Measurements from ENCODE around the gene GALE.
"Not testable (repeated sequence)": the region's sequence is repeated elsewhere in the genome, so short reads cannot be mapped to it uniquely, and the experiment has no call there.

Gene GALE

DNA sequence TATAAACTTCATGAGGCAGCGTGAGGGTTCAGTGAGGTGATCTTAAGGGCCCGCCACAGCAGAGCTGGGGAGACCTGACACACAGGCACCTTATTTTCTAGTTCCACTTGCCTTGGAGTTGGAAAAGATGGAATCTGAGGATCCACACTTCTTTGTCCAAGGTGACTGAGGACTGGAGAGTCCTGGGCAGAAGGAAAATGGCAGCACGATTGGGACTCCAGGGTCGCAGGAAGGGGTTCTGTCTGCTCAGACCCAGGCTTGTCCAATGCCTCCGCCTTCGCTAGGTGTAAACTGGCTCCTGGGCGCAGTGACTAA is 1.3 kb downstream of the GALE start:
- TF ChIP-seq POLR2A (IDR thresholded peaks at IDR 0.05; ENCODE audit: extremely low read depth, insufficient read length) (no peak), MYC (IDR thresholded peaks at IDR 0.05; ENCODE audit: low read depth, low read length) (no peak)
- TF ChIP-seq, protein P1, sequence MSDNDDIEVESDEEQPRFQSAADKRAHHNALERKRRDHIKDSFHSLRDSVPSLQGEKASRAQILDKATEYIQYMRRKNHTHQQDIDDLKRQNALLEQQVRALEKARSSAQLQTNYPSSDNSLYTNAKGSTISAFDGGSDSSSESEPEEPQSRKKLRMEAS (IDR thresholded peaks at IDR 0.05; ENCODE audit: low read depth, low read length): no peak
- TF ChIP-seq, protein P2, sequence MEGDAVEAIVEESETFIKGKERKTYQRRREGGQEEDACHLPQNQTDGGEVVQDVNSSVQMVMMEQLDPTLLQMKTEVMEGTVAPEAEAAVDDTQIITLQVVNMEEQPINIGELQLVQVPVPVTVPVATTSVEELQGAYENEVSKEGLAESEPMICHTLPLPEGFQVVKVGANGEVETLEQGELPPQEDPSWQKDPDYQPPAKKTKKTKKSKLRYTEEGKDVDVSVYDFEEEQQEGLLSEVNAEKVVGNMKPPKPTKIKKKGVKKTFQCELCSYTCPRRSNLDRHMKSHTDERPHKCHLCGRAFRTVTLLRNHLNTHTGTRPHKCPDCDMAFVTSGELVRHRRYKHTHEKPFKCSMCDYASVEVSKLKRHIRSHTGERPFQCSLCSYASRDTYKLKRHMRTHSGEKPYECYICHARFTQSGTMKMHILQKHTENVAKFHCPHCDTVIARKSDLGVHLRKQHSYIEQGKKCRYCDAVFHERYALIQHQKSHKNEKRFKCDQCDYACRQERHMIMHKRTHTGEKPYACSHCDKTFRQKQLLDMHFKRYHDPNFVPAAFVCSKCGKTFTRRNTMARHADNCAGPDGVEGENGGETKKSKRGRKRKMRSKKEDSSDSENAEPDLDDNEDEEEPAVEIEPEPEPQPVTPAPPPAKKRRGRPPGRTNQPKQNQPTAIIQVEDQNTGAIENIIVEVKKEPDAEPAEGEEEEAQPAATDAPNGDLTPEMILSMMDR (IDR thresholded peaks at IDR 0.05; ENCODE audit: low read depth, low read length): no peak
- H3K4me3 ChIP-seq (ENCODE audit: low read depth, low read length): peak overlapping the region; percentile 79

GRCh38 chr1:23798662-23799142 is 1.9 kb downstream of the GALE start:
- peak; percentile 47 for DNase-seq (ENCODE audit: low read depth)
- no peak overlapping the region for H3K4me3 ChIP-seq (ENCODE audit: low read depth, low read length)
- TF ChIP-seq, protein P1 (IDR thresholded peaks at IDR 0.05; ENCODE audit: low read depth, low read length): no peak
- TF ChIP-seq POLR2A (IDR thresholded peaks at IDR 0.05; ENCODE audit: extremely low read depth, insufficient read length) (no peak), MYC (IDR thresholded peaks at IDR 0.05; ENCODE audit: low read depth, low read length) (no peak)
- TF ChIP-seq, protein P2 (IDR thresholded peaks at IDR 0.05; ENCODE audit: low read depth, low read length): peak; percentile 24

More for the DNA sequence above, 1.3 kb downstream of the GALE start:
- DNase-seq (ENCODE audit: low read depth): no peak

DNA sequence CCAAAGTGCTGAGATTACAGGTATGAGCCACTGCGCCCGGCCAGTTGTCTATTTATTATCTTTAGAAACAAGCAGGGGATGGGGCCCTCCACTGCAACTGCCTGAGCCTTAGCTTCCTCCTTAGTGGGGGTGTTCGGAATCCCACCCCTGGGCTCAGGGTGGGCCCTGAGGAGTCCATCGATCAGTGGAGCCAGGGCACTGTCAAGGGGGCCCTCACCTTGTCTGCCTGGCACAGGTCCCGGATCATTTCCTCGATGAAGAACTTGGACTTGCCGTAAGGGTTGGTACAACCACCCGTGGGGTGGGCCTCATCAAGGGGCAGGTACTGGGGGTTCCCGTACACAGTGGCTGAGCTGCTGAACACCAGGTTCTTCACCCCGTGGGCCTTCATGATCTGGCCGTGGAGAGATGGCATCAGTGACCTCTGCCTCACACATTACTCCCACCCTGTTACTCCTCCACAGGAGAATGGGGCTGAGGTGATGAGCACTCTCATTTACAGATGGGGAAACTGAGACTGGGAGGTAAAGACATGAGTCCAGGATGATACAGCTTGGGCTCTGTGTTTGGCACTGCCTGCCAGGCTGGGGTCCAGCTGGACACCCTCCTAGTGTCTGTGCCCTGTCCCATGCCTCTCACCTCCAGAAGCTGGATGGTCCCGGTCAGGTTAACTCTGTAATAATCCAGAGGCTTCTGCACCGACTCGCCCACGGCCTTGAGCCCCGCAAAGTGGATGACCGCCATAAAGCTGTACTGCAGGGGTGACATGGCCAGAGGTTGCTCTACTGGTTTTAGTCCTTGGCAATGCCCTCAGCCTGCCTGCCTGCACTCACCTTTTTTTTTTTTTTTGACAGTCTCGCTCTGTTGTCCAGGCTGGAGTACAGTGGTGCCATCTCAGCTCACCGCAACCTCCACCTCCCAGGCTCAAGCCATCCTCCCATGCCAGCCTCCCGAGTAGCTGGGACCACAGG is 2.8 kb downstream of the GALE start:
- no peak overlapping the region for H3K4me3 ChIP-seq (ENCODE audit: low read depth, low read length)
- DNase-seq (ENCODE audit: low read depth): no peak
- TF ChIP-seq MYC (IDR thresholded peaks at IDR 0.05; ENCODE audit: low read depth, low read length) (no peak), POLR2A (IDR thresholded peaks at IDR 0.05; ENCODE audit: extremely low read depth, insufficient read length) (no peak)
- TF ChIP-seq, protein P2 (IDR thresholded peaks at IDR 0.05; ENCODE audit: low read depth, low read length): no peak
- TF ChIP-seq, protein P1 (IDR thresholded peaks at IDR 0.05; ENCODE audit: low read depth, low read length): no peak

GRCh38 chr1:23796466-23797271 is 3.9 kb downstream of the GALE start:
- no peak overlapping the region for H3K4me3 ChIP-seq (ENCODE audit: low read depth, low read length)
- TF ChIP-seq, protein P1 (IDR thresholded peaks at IDR 0.05; ENCODE audit: low read depth, low read length): no peak
- TF ChIP-seq MYC (IDR thresholded peaks at IDR 0.05; ENCODE audit: low read depth, low read length) (no peak), POLR2A (IDR thresholded peaks at IDR 0.05; ENCODE audit: extremely low read depth, insufficient read length) (no peak)
- TF ChIP-seq, protein P2 (IDR thresholded peaks at IDR 0.05; ENCODE audit: low read depth, low read length): no peak
- no peak for DNase-seq (ENCODE audit: low read depth)

GRCh38 chr1:23795676-23796465 is 4.7 kb downstream of the GALE start:
- TF ChIP-seq POLR2A (IDR thresholded peaks at IDR 0.05; ENCODE audit: extremely low read depth, insufficient read length) (no peak), MYC (IDR thresholded peaks at IDR 0.05; ENCODE audit: low read depth, low read length) (no peak)
- TF ChIP-seq, protein P2 (IDR thresholded peaks at IDR 0.05; ENCODE audit: low read depth, low read length): no peak
- TF ChIP-seq, protein P1 (IDR thresholded peaks at IDR 0.05; ENCODE audit: low read depth, low read length): no peak
- no peak for DNase-seq (ENCODE audit: low read depth)
- no peak overlapping the region for H3K4me3 ChIP-seq (ENCODE audit: low read depth, low read length)

GRCh38 chr1:23794732-23795182 is 5.8 kb downstream of the GALE start:
- DNase-seq (ENCODE audit: low read depth); H3K4me3 ChIP-seq (ENCODE audit: low read depth, low read length): not testable (repeated sequence)
